ENCODE results near the gene MYO3B. TPM values are rescaled to one million over a fixed set of nuclear protein-coding genes. Genes with fewer than 3 reads are reported as not detected.

Gene MYO3B
- polyA plus RNA-seq, 1 experiment = 0.10 TPM

DNA sequence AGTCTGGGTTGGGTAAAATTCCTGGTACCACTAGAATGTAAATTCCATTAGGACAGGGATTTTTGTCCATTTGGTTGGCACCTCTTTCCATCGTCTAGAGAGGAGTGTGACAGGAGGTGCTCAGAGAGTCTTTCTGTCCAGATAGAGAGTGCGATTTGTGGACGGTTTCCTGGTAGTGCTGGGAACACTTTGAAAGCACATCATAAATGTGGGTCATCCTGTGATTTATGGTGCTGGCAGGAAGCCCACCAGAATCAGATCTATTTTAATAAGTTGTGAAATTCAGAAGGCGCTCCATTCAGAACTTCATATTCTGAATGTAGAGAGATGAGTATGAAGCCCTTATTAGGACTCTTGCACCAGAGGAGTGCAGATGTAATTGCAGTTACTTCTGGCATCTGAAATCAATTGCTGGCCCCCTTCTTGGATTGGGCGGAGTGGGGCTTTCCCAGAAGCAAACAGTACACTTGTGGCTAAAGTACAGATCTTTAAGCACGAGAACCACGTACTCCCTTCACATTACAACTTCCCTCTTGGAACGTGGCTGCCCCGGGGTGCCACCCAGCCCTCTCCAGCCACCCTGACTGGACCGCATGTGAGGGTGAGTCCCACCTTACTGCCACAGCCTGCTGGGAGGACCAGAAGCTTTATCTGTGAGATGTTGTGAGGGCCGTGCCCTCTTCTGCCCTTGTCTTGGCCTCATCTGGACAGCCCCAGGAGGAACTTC, 243.2 kb downstream of the MYO3B start:
- ChIA-PET CTCF (interaction anchor here (2.1 kb wide), 1 partner anchor 12 kb away, joined by 10 read pairs; no protein-coding TSS in a partner anchor), POLR2A (no interaction called here)
- Histone ChIP-seq H3K27ac (ENCODE audit: low read depth, low read length) (no peak overlapping the region), H3K4me3 (ENCODE audit: low read depth, low read length) (no peak overlapping the region), H3K9me3 (ENCODE audit: control insufficient read depth, insufficient read depth, low read length) (no peaks in the 10 kb centered on the region), H3K27me3 (ENCODE audit: control insufficient read depth, insufficient read depth, low read length) (no peaks in the 10 kb centered on the region)
- no peak for DNase-seq (ENCODE audit: low read depth, low spot score)
- TF ChIP-seq, protein P1, sequence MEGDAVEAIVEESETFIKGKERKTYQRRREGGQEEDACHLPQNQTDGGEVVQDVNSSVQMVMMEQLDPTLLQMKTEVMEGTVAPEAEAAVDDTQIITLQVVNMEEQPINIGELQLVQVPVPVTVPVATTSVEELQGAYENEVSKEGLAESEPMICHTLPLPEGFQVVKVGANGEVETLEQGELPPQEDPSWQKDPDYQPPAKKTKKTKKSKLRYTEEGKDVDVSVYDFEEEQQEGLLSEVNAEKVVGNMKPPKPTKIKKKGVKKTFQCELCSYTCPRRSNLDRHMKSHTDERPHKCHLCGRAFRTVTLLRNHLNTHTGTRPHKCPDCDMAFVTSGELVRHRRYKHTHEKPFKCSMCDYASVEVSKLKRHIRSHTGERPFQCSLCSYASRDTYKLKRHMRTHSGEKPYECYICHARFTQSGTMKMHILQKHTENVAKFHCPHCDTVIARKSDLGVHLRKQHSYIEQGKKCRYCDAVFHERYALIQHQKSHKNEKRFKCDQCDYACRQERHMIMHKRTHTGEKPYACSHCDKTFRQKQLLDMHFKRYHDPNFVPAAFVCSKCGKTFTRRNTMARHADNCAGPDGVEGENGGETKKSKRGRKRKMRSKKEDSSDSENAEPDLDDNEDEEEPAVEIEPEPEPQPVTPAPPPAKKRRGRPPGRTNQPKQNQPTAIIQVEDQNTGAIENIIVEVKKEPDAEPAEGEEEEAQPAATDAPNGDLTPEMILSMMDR (IDR thresholded peaks at IDR 0.05; ENCODE audit: low read depth, low read length) = no peak

DNA sequence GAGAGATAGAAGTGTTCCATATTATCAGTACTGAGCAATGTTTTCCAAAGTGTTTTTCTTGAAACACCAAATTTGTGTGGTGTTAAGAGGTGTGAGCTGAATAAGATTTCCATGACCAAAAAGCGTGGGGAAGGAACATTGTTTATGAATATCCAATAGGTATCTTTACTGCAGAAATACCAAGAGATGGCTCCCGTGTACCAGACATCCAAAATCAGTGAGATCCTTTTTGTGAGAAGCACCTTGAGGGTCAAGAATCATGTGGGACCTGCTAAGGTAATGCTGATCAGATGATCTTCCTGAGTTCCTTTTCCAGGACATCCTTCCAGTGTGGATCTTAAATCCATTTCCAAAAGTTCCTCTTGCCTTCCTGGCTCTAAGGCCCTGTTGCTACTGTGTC, 246.0 kb downstream of the MYO3B start:
- ChIA-PET POLR2A (no interaction called here), CTCF (interaction anchor here (2.6 kb wide), 1 partner anchor 15 kb away, joined by 18 read pairs; no protein-coding TSS in a partner anchor)
- H3K9me3 ChIP-seq (ENCODE audit: control insufficient read depth, insufficient read depth, low read length) = no peaks in the 10 kb centered on the region
- DNase-seq (ENCODE audit: low read depth, low spot score) = no peak
- no peak overlapping the region for H3K27ac ChIP-seq (ENCODE audit: low read depth, low read length)
- H3K4me3 ChIP-seq (ENCODE audit: low read depth, low read length) = no peak overlapping the region
- no peaks in the 10 kb centered on the region for H3K27me3 ChIP-seq (ENCODE audit: control insufficient read depth, insufficient read depth, low read length)
- TF ChIP-seq, protein P1 (IDR thresholded peaks at IDR 0.05; ENCODE audit: low read depth, low read length) = no peak

DNA sequence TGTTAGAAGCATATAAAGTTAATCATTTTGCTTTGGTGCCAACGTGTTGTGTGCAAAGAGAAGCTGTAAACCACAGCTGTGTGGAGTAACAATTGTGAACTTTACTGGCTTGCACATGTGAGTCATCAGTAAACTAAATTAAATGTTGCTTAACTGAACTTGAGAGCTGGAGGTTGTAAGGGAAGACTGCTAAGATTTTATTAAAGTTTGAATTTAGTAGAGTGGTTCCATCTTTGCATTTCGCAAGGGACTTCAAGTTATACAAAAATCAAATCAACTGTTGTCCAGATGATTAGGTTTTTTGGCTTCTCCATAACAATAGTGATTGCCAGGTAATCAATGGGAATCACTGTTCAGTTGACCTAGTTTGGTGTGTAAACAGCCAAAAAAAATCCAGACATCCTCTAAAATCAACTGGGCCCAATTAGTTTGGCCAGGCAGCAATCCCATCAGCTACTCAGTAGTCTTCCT, 247.4 kb downstream of the MYO3B start:
- TF ChIP-seq, protein P1 (IDR thresholded peaks at IDR 0.05; ENCODE audit: low read depth, low read length) = no peak
- POLR2A ChIA-PET = no interaction called here

DNA sequence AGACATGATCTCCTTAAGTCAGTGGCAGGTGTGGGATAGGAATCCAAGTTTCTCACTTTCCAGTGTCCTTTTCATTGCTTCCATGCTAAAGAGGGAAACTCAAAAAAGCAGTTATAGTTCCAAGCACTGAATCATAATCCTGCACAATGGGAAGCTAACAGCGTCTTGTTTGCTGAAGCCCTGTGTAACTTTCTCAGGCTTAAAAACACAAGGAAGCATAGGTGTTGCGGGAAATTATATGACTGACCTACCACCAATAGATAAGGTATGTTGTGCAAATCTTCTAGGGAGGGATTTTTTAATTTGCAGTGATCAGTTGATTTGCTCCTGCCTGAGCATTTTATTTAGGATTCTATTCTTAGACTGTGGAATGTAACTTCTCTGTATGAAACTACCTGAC, 250.9 kb downstream of the MYO3B start:
- Histone ChIP-seq H3K9me3 (ENCODE audit: control insufficient read depth, insufficient read depth, low read length) (no peaks in the 10 kb centered on the region), H3K27me3 (ENCODE audit: control insufficient read depth, insufficient read depth, low read length) (no peaks in the 10 kb centered on the region), H3K27ac (ENCODE audit: low read depth, low read length) (no peak overlapping the region), H3K4me3 (ENCODE audit: low read depth, low read length) (no peak overlapping the region)
- no peak for DNase-seq (ENCODE audit: low read depth, low spot score)
- POLR2A ChIA-PET = no interaction called here
- CTCF ChIA-PET = interaction anchor here (1.1 to 2.3 kb wide), 3 partner anchors 20 to 344 kb away, joined by 3 to 15 read pairs (median 3); no protein-coding TSS in a partner anchor
- TF ChIP-seq, protein P1 (IDR thresholded peaks at IDR 0.05; ENCODE audit: low read depth, low read length) = no peak

More for the DNA sequence above, 247.4 kb downstream of the MYO3B start:
- no peak overlapping the region for H3K27ac ChIP-seq (ENCODE audit: low read depth, low read length)
- no peak overlapping the region for H3K4me3 ChIP-seq (ENCODE audit: low read depth, low read length)
- no peaks in the 10 kb centered on the region for H3K27me3 ChIP-seq (ENCODE audit: control insufficient read depth, insufficient read depth, low read length)
- CTCF ChIA-PET = interaction anchor here (1.1 to 2.6 kb wide), 3 partner anchors 16 to 387 kb away, joined by 3 to 18 read pairs (median 6); no protein-coding TSS in a partner anchor
- no peaks in the 10 kb centered on the region for H3K9me3 ChIP-seq (ENCODE audit: control insufficient read depth, insufficient read depth, low read length)
- no peak for DNase-seq (ENCODE audit: low read depth, low spot score)

DNA sequence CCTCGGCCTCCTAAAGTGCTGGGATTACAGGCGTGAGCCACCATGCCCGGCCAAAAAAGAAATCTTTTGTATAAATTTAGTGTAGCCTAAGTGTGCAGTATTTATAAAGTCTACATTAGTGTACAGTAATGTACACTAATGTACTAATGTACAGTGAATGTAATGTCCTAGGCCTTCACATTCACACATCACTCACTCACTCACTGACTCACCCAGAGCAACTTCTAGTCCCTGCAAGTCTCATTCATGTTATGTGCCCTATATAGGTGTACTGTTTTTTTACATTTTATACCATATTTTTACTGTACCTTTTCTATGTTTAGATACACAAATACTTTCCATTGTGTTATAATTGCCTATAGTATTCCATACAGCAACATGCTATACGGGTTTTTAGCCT, 254.9 kb downstream of the MYO3B start:
- DNase-seq (ENCODE audit: low read depth, low spot score) = no peak
- CTCF ChIA-PET = interaction anchor here (0.7 kb wide), 1 partner anchor 23 kb away, joined by 3 read pairs; no protein-coding TSS in a partner anchor
- Histone ChIP-seq H3K27ac (ENCODE audit: low read depth, low read length) (no peak overlapping the region), H3K9me3 (ENCODE audit: control insufficient read depth, insufficient read depth, low read length) (no peaks in the 10 kb centered on the region), H3K4me3 (ENCODE audit: low read depth, low read length) (no peak overlapping the region), H3K27me3 (ENCODE audit: control insufficient read depth, insufficient read depth, low read length) (no peaks in the 10 kb centered on the region)
- POLR2A ChIA-PET = no interaction called here
- TF ChIP-seq, protein P1 (IDR thresholded peaks at IDR 0.05; ENCODE audit: low read depth, low read length) = no peak
